Neural crest cell (in vitro differentiated cells): Measurements from ENCODE around the gene OTOR. TPM values are rescaled to one million over a fixed set of nuclear protein-coding genes. Genes with fewer than 3 reads are reported as not detected.

ENCODE experiments used
- DNase-seq: peaks from one replicate; pipeline ENCODE4 v3.0.0; 2021; ENCODE audit warnings: low read depth, mixed read lengths, low spot score
- H3K27ac Mint-ChIP-seq: one replicate; pipeline ENCODE4 v1.8.0; 2021; ENCODE audit warnings: mild to moderate bottlenecking, mixed read lengths; ENCODE audit not compliant: unreplicated experiment
- H3K27me3 Mint-ChIP-seq: 2 replicates; pipeline ENCODE4 v1.8.0; 2021; ENCODE audit warnings: low read depth, mild to moderate bottlenecking, mixed read lengths
- H3K36me3 Mint-ChIP-seq: 2 replicates; pipeline ENCODE4 v1.8.0; 2021; ENCODE audit warnings: low read depth, mild to moderate bottlenecking, mixed read lengths
- H3K4me1 Mint-ChIP-seq: 2 replicates; pipeline ENCODE4 v1.8.0; 2021; ENCODE audit warnings: mixed read lengths
- H3K4me3 Mint-ChIP-seq: one replicate; pipeline ENCODE4 v1.8.0; 2021; ENCODE audit warnings: mild to moderate bottlenecking, mixed read lengths
- H3K9me3 Mint-ChIP-seq: 2 replicates; pipeline ENCODE4 v1.8.0; 2021; ENCODE audit warnings: mixed read lengths
- total RNA-seq: library from RNA; stranded (reverse); gene quantifications from 2 replicates; pipeline ENCODE4 v1.2.1, GENCODE V29; 2021
- TF ChIP-seq, protein P1 (sequence below): fragments of 200-600 bp; sonication (generic); conservative IDR thresholded peaks from 2 replicates; pipeline ENCODE4 v1.5.0; 2021; ENCODE audit warnings: antibody characterized with exemption, mild to moderate bottlenecking

OTOR gene
- total RNA-seq, 1 donor from 2014 or later = not detected

- TF ChIP-seq, protein P1, sequence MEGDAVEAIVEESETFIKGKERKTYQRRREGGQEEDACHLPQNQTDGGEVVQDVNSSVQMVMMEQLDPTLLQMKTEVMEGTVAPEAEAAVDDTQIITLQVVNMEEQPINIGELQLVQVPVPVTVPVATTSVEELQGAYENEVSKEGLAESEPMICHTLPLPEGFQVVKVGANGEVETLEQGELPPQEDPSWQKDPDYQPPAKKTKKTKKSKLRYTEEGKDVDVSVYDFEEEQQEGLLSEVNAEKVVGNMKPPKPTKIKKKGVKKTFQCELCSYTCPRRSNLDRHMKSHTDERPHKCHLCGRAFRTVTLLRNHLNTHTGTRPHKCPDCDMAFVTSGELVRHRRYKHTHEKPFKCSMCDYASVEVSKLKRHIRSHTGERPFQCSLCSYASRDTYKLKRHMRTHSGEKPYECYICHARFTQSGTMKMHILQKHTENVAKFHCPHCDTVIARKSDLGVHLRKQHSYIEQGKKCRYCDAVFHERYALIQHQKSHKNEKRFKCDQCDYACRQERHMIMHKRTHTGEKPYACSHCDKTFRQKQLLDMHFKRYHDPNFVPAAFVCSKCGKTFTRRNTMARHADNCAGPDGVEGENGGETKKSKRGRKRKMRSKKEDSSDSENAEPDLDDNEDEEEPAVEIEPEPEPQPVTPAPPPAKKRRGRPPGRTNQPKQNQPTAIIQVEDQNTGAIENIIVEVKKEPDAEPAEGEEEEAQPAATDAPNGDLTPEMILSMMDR = no peak
- no peak for DNase-seq
- Mint-ChIP-seq H3K4me1 (peaks cover 11% of the 10 kb centered on the region), H3K27ac (no peak overlapping the region), H3K27me3 (no peaks in the 10 kb centered on the region), H3K9me3 (no peaks in the 10 kb centered on the region), H3K4me3 (no peak overlapping the region), H3K36me3 (peaks cover 1% of the 10 kb centered on the region)
These were observed 35.1 kb upstream of the OTOR start for GRCh38 chr20:16713066-16713465.

- H3K27ac Mint-ChIP-seq = no peak overlapping the region
- DNase-seq = no peak
- no peaks in the 10 kb centered on the region for H3K36me3 Mint-ChIP-seq
- TF ChIP-seq, protein P1 = no peak
- H3K4me1 Mint-ChIP-seq = peaks cover 11% of the 10 kb centered on the region
- peaks cover 4% of the 10 kb centered on the region for H3K9me3 Mint-ChIP-seq
- H3K4me3 Mint-ChIP-seq = no peak overlapping the region
- H3K27me3 Mint-ChIP-seq = peaks cover 7% of the 10 kb centered on the region
These were observed 33.9 kb upstream of the OTOR start for GRCh38 chr20:16714242-16714641.

GRCh38 chr20:16714751-16715150 lies 33.4 kb upstream of the OTOR start:
- Mint-ChIP-seq H3K36me3 (no peaks in the 10 kb centered on the region), H3K27ac (no peak overlapping the region), H3K27me3 (peaks cover 7% of the 10 kb centered on the region), H3K4me1 (peaks cover 11% of the 10 kb centered on the region), H3K9me3 (peaks cover 4% of the 10 kb centered on the region), H3K4me3 (no peak overlapping the region)
- no peak for DNase-seq
- TF ChIP-seq, protein P1 = no peak

DNA sequence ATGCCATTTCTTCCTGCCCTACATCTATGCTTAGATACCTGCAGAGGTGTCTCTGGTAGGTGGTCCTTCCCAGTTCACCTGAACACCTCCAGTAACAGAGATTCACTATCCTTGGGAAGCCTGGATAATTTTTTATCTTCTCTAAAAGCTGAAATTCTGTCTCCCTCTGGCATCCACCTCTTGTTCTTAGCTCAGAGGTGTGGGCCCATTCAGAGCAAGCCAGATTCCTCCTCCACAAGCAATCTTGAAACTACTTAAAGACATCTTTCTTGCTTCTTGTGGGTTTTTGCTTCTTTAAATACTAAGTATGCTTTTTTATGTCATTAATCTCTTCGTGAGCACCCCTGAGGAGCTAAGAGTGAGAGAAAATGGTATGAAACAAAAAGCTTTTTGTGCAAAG lies 28.7 kb upstream of the OTOR start:
- Mint-ChIP-seq H3K36me3 (no peaks in the 10 kb centered on the region), H3K27me3 (peaks cover 43% of the 10 kb centered on the region), H3K9me3 (peaks cover 4% of the 10 kb centered on the region), H3K4me1 (no peaks in the 10 kb centered on the region), H3K27ac (no peak overlapping the region), H3K4me3 (no peak overlapping the region)
- TF ChIP-seq, protein P1 = no peak
- DNase-seq = no peak

GRCh38 chr20:16729080-16729479 lies 19.1 kb upstream of the OTOR start:
- DNase-seq = no peak
- TF ChIP-seq, protein P1 = no peak
- H3K27me3 Mint-ChIP-seq = peaks cover 54% of the 10 kb centered on the region
- peak overlapping the region; percentile 100 for H3K4me3 Mint-ChIP-seq
- H3K27ac Mint-ChIP-seq = peak overlapping the region; percentile 38
- peaks cover 17% of the 10 kb centered on the region for H3K36me3 Mint-ChIP-seq
- H3K4me1 Mint-ChIP-seq = peaks cover 24% of the 10 kb centered on the region
- H3K9me3 Mint-ChIP-seq = peaks cover 11% of the 10 kb centered on the region
